Measurements from ENCODE around the gene GSAP.
A peak's percentile ranks its signal among the peaks of the same experiment; 100 is the strongest.

Gene GSAP

DNA sequence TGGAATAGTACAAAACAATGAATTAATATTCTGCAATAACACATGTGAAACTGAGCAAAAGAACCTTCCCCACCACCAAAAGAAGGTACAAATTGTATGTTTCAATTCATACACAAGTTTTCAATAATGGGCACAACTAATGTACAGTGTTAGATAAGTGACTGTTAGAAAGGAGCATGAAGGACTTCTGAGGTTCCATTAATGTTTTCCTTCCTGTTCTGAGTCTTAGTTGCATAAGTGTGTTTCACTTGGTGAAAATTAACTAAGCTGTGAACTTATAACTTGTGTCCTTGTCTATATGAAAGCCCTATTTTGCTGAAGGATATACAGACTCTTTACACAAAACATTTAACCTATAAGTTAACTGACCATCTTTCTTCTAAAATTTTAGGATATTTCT lies 8.2 kb downstream of the GSAP start:
- DNase-seq: no peak

GRCh38 chr7:77406421-77406820 lies 9.7 kb downstream of the GSAP start:
- no peak for DNase-seq

GRCh38 chr7:77404641-77405040 lies 11.5 kb downstream of the GSAP start:
- DNase-seq: no peak

GRCh38 chr7:77403957-77404356 lies 12.2 kb downstream of the GSAP start:
- DNase-seq: no peak

DNA sequence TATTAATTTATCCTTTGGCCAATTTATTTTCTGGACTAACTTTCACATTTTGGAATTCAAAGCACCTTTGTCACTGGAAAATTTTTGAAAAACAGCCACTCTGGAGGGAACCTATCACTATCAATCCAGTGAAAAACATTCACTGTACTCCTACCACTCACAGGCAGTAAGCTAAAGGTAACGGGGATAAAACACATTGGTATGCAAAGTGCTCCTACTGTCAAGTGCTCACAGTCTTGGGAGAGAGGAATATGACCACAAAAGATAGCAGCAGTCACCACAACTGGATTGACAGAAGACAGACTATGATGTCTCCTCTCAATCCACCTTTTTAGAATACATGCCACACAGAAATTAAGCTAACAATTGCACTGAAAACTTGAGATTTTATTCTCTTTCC lies 13.3 kb downstream of the GSAP start:
- no peak for DNase-seq

DNA sequence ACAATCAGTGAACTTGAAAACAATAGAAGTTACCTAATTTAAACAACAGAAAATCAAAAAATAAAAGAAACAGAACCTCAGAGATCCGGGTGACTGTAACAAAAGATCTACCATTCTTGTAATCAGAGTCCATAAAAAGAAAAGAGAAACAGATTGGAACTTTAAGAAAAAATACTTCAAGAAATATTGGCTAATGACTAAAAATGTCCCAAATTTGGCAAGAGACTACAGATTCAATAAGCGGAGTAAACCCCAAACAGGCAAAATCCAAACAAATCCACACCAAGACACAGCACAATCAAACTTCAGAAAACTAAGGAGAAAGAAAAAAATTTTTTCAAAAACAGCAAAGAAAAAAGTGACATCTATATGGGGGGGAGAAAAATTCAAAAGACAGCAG lies 15.1 kb downstream of the GSAP start:
- no peak for DNase-seq

DNA sequence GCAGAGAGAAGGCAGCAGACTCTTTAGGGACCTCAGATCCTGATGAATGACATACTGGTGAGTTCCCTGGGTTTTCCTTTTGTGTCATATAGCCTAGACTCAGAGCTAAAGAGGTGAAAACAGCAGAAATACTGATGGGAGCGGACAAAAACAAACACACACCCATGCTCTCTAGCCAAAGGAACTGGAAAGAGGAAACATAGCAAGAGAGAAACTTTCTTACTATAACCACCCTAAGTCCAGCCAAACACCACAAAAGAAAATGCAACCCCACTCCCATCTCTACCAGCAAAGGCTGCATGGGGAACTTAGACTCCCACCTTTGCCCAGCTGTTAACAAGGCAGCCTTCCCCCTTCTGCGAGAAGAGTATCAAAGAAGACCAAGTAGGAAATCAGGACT lies 16.3 kb downstream of the GSAP start:
- no peak for DNase-seq

GRCh38 chr7:77396894-77397547 lies 19.1 kb downstream of the GSAP start:
- DNase-seq: no peak

DNA sequence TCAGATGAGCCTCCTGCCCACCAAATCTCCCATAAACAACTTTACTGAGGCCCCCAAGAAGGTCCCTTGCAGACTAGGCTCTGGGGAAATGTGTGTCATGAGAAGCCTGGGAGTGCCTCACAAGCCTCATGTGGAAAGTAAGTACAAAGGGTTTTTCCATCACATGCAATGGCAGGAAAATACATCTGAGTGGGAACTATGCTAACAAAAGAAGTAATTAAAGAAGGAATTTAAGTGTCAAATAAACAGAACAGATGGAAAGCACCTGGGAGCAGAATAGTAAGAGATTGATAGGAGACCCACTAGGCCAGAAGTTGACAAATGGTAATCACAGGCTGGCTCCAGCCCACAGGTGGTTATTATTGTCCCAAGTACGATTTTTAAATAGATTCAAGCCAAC lies 20.5 kb downstream of the GSAP start:
- no peak for DNase-seq

DNA sequence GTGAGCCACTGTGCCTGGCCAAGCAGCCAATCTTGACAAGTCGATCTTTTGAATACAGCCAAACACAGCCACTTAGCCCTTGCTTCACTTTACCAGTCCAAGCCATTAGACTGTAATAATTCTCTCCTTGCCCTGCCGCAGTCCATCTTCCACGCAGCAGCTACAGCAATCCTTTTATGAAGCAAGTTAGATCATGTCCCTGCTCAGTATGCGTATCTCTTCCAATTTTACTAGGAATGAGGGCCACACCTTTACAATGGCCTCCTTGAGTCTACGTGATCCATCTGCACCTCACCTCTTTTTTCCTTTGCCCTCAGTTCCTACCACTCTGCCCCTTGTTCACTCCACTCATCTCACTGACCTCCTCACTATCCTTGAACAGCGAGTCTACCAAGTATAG lies 22.2 kb downstream of the GSAP start:
- DNase-seq: no peak

DNA sequence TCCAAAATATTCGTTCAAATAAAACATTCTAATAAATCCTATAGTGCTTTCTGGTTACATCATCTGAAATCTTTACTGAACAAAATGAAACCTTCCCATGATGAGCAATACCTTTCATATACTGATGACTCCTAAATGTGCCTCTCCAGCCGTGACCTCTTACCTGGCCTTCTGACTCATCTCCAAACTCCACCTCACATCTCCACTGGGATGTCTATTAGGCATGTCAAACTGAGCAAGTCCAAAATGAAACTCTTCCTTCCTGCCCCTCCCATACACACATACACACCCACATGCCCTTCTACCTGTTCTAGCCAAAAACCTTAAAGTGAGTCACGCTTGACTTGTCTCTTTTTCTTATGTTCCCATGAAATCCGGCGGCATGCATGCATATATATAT lies 22.9 kb downstream of the GSAP start:
- DNase-seq: no peak

DNA sequence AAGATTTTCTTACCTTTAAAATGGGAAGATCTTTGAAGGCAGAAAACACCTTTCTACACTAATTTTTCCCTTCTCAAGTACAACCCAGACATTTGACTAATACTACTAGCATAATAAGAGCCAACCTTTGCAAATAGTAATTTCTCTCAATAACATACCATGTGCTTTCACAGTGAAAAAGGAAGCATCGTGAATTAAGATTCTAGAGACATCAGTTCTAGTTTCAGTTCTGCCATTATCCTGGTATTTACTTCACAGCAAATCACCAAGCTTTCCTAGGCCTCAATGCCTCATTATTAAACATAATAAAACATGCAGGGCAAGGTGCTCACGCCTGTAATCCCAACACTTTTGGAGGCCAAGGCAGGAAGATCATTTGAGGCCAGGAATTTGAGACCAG lies 24.9 kb downstream of the GSAP start:
- no peak for DNase-seq

- peak; percentile 62 for DNase-seq
These were observed 28.0 kb downstream of the GSAP start for GRCh38 chr7:77388055-77388641.

DNA sequence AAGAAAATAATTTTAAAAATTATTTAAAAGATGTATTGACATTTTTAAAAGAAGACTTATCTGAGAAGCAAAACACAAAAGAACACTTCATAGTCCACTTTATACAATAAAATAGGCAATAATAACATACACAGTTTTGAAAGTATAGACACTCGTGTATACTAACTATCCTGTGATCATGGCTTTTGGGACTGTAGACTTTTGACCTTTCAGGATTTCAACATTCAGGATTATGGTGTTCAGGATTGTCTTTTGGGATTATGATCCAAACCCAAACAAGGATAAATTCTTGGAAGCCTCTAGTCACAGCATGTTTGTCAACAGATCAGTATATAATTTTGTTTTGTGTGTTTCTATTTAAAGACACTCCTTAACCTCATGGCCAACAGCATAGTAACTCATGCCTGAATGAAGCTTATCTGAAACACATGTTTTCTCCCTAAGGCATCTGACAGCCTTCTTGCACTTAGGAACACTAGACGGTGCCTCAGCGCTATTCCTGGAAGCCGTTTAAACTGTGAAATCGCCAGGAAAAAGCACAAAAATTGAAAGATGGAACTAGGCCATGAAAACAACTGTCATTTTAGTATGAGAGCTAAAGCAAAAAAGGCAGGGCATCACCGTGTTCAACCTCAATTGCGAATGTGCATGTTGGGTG lies 29.9 kb downstream of the GSAP start:
- no peak for DNase-seq

DNA sequence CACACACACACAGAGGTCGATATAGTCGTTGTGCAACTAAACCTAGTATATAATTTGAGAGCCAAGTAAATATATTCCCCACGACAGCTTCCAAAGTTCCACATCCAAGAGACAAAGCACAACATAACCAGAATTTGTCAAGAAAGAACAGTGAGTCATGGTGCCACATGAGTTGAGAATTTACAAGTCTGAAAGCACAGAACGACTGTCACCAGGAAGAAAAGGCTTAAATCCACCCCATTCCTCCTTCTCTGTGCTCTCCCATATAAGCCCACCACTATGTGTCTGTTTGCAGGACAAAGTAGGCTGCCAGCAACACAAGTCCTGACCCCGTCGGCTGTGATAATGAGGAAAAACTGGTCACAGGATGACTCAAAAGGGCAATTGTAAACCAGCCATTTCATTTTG lies 32.8 kb downstream of the GSAP start:
- no peak for DNase-seq

DNA sequence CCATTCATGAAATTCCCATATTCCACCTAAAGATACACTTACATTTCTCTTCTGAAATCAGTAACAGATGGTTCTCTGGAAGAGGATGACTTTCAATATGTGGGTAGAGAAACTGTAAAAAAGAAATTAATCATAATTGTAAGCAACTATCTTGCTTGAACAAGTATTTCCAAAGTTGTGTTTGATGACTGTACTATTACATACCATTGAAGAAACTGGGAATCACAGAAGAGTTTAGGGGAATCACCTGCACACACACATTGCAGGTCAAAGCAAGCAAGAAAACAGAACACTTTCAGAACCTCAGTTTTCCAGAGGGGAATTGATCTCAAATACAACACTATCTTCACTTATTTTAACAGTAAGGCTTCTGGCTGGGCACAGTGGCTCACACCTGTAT lies 33.6 kb downstream of the GSAP start:
- DNase-seq: no peak

GRCh38 chr7:77378584-77378983 lies 37.6 kb downstream of the GSAP start:
- DNase-seq: no peak

DNA sequence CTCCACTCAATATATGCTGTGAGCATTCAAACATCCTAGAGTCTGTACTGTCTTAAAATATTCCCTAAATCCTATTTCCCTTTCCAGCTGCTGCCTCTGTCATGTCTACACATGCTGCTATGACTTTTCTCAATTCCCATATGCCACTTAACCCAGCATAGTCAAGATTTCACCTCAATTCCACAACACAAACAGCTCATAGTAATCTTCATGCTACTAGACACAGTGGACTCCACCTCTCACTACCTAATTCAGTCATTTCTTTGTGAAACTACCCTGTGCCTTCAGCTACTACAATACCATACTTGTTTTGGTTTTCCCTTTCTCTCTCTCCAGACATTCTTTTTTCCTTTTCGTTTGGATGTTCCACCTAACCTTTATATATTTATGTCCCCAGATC lies 45.5 kb downstream of the GSAP start:
- no peak for DNase-seq

- DNase-seq: peak; percentile 66
These were observed 47.2 kb downstream of the GSAP start for GRCh38 chr7:77368974-77369373.

DNA sequence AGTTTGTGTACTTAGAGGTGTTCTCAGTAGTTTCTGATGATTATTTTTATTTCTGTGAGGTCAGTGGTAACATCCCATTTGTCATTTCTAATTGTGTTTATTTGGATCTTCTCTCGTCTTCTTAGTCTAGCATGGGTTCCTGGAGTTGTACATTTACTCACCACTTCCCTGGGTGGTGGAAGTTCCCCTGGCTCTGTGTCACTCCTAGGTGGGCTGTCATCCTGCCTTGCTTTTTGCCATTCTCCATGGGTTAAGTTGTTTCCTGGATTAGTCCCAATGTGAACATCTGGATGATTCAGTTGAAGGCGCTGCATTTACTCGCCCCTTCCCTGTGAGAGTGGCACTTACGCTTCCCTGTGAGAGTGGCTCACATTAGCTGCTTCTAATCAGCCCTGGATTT lies 48.2 kb downstream of the GSAP start:
- DNase-seq: no peak

GRCh38 chr7:77362905-77363304 lies 53.2 kb downstream of the GSAP start:
- peak; percentile 84 for DNase-seq

GRCh38 chr7:77360969-77361368 lies 55.2 kb downstream of the GSAP start:
- DNase-seq: no peak

- DNase-seq: no peak
These were observed 56.0 kb downstream of the GSAP start for GRCh38 chr7:77360104-77360503.

DNA sequence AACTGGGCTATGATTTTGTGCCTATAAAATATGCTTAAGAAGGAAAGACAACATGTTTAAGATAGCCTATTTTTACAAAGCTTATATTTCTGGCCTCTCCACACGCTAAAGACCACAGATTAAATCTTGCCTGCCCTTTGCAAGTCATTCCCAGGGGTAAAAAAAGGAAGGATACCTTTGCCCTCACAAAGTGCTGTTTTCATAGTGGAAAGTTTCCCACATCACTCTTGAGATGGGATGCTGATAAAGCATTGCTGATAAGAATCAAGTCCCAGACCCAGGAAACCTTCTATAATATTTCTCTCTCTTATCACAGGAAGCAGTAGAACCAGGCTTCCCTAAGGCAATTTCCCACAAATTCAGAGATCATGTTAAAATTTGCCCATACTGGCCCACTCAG lies 56.5 kb downstream of the GSAP start:
- DNase-seq: no peak

GRCh38 chr7:77354914-77355313 lies 61.2 kb downstream of the GSAP start:
- no peak for DNase-seq

All from hematopoietic multipotent progenitor cell treated with erythropoietin and hydrocortisone succinate and interleukin-3 and kit ligand, for 4 days (in vitro differentiated cells).